Body of pancreas (tissue), 4 donors: ENCODE data around the gene CFAP46. TPM values are rescaled to one million over a fixed set of nuclear protein-coding genes. Genes with fewer than 3 reads are reported as not detected.
A peak's percentile ranks its signal among the peaks of the same experiment; 100 is the strongest.
"Not testable (repeated sequence)": the region's sequence is repeated elsewhere in the genome, so short reads cannot be mapped to it uniquely, and the experiment has no call there.

Experiments used
- ATAC-seq: fragments of 150-250 bp; one replicate; pipeline ENCODE4 v1.9.1; 2016
- DNase-seq, 4 donors: peaks; one replicate each; pipeline ENCODE4 v3.0.0-alpha.2; 2019
- H3K27ac ChIP-seq, 4 donors: fragments of 200-600 bp; sonication (generic); 1 replicate in 3 of 4; 2 replicates in 1 of 4; pipeline versions ENCODE4 v1.5.1 to v1.6.1; 2016 to 2019; ENCODE audit warnings: mild to moderate bottlenecking in 1 of 4, mixed read lengths in 1 of 4, moderate library complexity in 1 of 4
- H3K27me3 ChIP-seq, 2 donors: fragments of 200-600 bp; sonication (generic); one replicate each; pipeline ENCODE4 v1.6.0; 2016; ENCODE audit warnings: mild to moderate bottlenecking in 1 of 2
- H3K36me3 ChIP-seq, 2 donors: fragments of 200-600 bp; sonication (generic); replicated peaks in 1 of 2; 2 replicates each; pipeline ENCODE4 v1.5.1; 2016; ENCODE audit warnings: low read depth in 2 of 2; ENCODE audit not compliant: insufficient read depth in 1 of 2
- H3K4me1 ChIP-seq: fragments of 200-600 bp; sonication (generic); one replicate; pipeline ENCODE4 v1.6.0; 2016
- H3K4me3 ChIP-seq, 2 donors: fragments of 200-600 bp; sonication (generic); 1 replicate in 1 of 2; 2 replicates in 1 of 2; pipeline ENCODE4 v1.5.1; 2016 to 2019
- H3K9me3 ChIP-seq, 3 donors: fragments of 200-600 bp; sonication (generic); 1 replicate in 2 of 3; 2 replicates in 1 of 3; pipeline ENCODE4 v1.5.1; 2016
- CTCF ChIP-seq, 7 experiments: fragments of 450-650 bp in 4 of 7; fragments of 200-600 bp in 3 of 7; sonication (generic) in 3 of 7; IDR thresholded peaks; one replicate each; pipeline ENCODE4 v1.5.1; 2016 to 2019; ENCODE audit warnings: antibody characterized with exemption in 7 of 7
- POLR2A ChIP-seq, 3 donors: fragments of 450-650 bp; IDR thresholded peaks; one replicate each; pipeline ENCODE4 v1.6.1; 2016; ENCODE audit warnings: antibody characterized with exemption in 3 of 3, mild to moderate bottlenecking in 2 of 3
- WGBS, 2 donors: methylation state at CpG; one replicate each; pipeline ENCODE4 v1.1.5; 2017; 5-methylcytosine and 5-hydroxymethylcytosine counted together
- intact Hi-C: fragments of 100-400 bp; cut with DNase I; formaldehyde crosslinking; loops from one replicate; pipeline ENCODE4 v1.15.1; 2023
- total RNA-seq, 2 donors: library from RNA; depleted of rRNA; stranded (reverse); fragments of >200 nt; gene quantifications; one replicate each; pipeline ENCODE4 v1.1.0, GENCODE V29; 2016

The CFAP46 gene
- total RNA-seq, 2 donors from 2014 or later = 0.33 to 0.52 TPM

GRCh38 chr10:132890301-132890700 lies 52.1 kb downstream of the CFAP46 start:
- ATAC-seq (no peak), DNase-seq (no peak)
- Histone ChIP-seq H3K4me1 (no peaks in the 10 kb centered on the region), H3K36me3 (no peaks in the 10 kb centered on the region), H3K27me3 (peaks cover 0 to 5% of the 10 kb centered on the region in 2 donors), H3K9me3 (no peaks in the 10 kb centered on the region), H3K27ac (no peak overlapping the region), H3K4me3 (no peak overlapping the region)
- intact Hi-C loops = no loop called here
- no peak for TF ChIP-seq CTCF (IDR thresholded peaks at IDR 0.05)
- TF ChIP-seq POLR2A (IDR thresholded peaks at IDR 0.05) = no peak
- 48 to 61% methylated on average over 9 of the region's 9 CpGs for WGBS, 2 donors

GRCh38 chr10:132889556-132889955 lies 52.8 kb downstream of the CFAP46 start:
- peak in 1 of 4 donors; percentile 2 for DNase-seq
- ATAC-seq = no peak
- TF ChIP-seq POLR2A (IDR thresholded peaks at IDR 0.05) (no peak), CTCF (IDR thresholded peaks at IDR 0.05) (no peak)
- Histone ChIP-seq H3K27me3 (peaks cover 0 to 5% of the 10 kb centered on the region in 2 donors), H3K36me3 (no peaks in the 10 kb centered on the region), H3K27ac (no peak overlapping the region), H3K9me3 (no peaks in the 10 kb centered on the region), H3K4me3 (no peak overlapping the region), H3K4me1 (no peaks in the 10 kb centered on the region)
- intact Hi-C loops = no loop called here
- WGBS, 2 donors = 36 to 43% methylated on average over 11 to 16 of the region's 16 CpGs

GRCh38 chr10:132888898-132889490 lies 53.4 kb downstream of the CFAP46 start:
- intact Hi-C loops = no loop called here
- WGBS, 2 donors = 63 to 65% methylated on average over 15 to 16 of the region's 16 CpGs
- Histone ChIP-seq H3K4me3 (no peak overlapping the region), H3K27ac (no peak overlapping the region), H3K36me3 (no peaks in the 10 kb centered on the region), H3K27me3 (peaks cover 0 to 5% of the 10 kb centered on the region in 2 donors), H3K9me3 (no peaks in the 10 kb centered on the region), H3K4me1 (no peaks in the 10 kb centered on the region)
- ATAC-seq (no peak), DNase-seq (peak in 1 of 4 donors; percentile 3)
- TF ChIP-seq POLR2A (IDR thresholded peaks at IDR 0.05) (no peak), CTCF (IDR thresholded peaks at IDR 0.05) (no peak)

GRCh38 chr10:132888446-132888845 lies 53.9 kb downstream of the CFAP46 start:
- H3K9me3 ChIP-seq, DNase-seq, intact Hi-C loops, H3K4me1 ChIP-seq, H3K4me3 ChIP-seq, H3K27me3 ChIP-seq, H3K36me3 ChIP-seq, H3K27ac ChIP-seq, ATAC-seq: not testable (repeated sequence)
- 75 to 86% methylated on average over 7 to 11 of the region's 16 CpGs for WGBS, 2 donors

GRCh38 chr10:132886211-132887099 lies 55.9 kb downstream of the CFAP46 start:
- Histone ChIP-seq H3K9me3 (no peaks in the 10 kb centered on the region), H3K4me3 (no peak overlapping the region), H3K27me3 (no peaks in the 10 kb centered on the region), H3K27ac (no peak overlapping the region), H3K36me3 (no peaks in the 10 kb centered on the region), H3K4me1 (no peaks in the 10 kb centered on the region)
- DNase-seq (peak in 1 of 4 donors; percentile 7), ATAC-seq (no peak)
- 49 to 57% methylated on average over 17 to 30 of the region's 35 CpGs for WGBS, 2 donors
- TF ChIP-seq POLR2A (IDR thresholded peaks at IDR 0.05) (no peak), CTCF (IDR thresholded peaks at IDR 0.05) (no peak)
- intact Hi-C loops = no loop called here
